Measurements from ENCODE around the gene NHP2.
"Not testable (repeated sequence)": the region's sequence is repeated elsewhere in the genome, so short reads cannot be mapped to it uniquely, and the experiment has no call there.

The NHP2 gene

GRCh38 chr5:178145965-178146820 lies 7.5 kb downstream of the NHP2 start:
- peak; percentile 71 for DNase-seq (ENCODE audit: insufficient read length)
- no peak; the same call in none of the 2 replicates for TF ChIP-seq POLR2AphosphoS5 (IDR thresholded peaks at IDR 0.05; ENCODE audit: low read depth, low read length)
- TF ChIP-seq TAF1 (IDR thresholded peaks at IDR 0.05; ENCODE audit: borderline replicate concordance, low read depth, low read length): no peak
- no peak for TF ChIP-seq POLR2A (IDR thresholded peaks at IDR 0.05; ENCODE audit: low read depth, low read length)
- peak; percentile 93 for FAIRE-seq

GRCh38 chr5:178143901-178144300 lies 9.8 kb downstream of the NHP2 start:
- no peak for DNase-seq (ENCODE audit: insufficient read length)
- TF ChIP-seq TAF1 (IDR thresholded peaks at IDR 0.05; ENCODE audit: borderline replicate concordance, low read depth, low read length): no peak
- TF ChIP-seq POLR2AphosphoS5 (IDR thresholded peaks at IDR 0.05; ENCODE audit: low read depth, low read length): no peak; the same call in 1 of the 2 replicates
- no peak for TF ChIP-seq POLR2A (IDR thresholded peaks at IDR 0.05; ENCODE audit: low read depth, low read length)
- FAIRE-seq: no peak

GRCh38 chr5:178143246-178143645 lies 10.4 kb downstream of the NHP2 start:
- TF ChIP-seq TAF1 (IDR thresholded peaks at IDR 0.05; ENCODE audit: borderline replicate concordance, low read depth, low read length) (no peak), POLR2AphosphoS5 (IDR thresholded peaks at IDR 0.05; ENCODE audit: low read depth, low read length) (no peak), POLR2A (IDR thresholded peaks at IDR 0.05; ENCODE audit: low read depth, low read length) (no peak)
- FAIRE-seq (no peak), DNase-seq (ENCODE audit: insufficient read length) (no peak)

GRCh38 chr5:178142642-178143041 lies 11.0 kb downstream of the NHP2 start:
- no peak for FAIRE-seq

GRCh38 chr5:178141550-178141949 lies 12.1 kb downstream of the NHP2 start:
- FAIRE-seq (no peak), DNase-seq (ENCODE audit: insufficient read length) (no peak)
- no peak for TF ChIP-seq POLR2A (IDR thresholded peaks at IDR 0.05; ENCODE audit: low read depth, low read length)

More at GRCh38 chr5:178142642-178143041, 11.0 kb downstream of the NHP2 start:
- TF ChIP-seq POLR2A (IDR thresholded peaks at IDR 0.05; ENCODE audit: low read depth, low read length): no peak
- no peak for TF ChIP-seq TAF1 (IDR thresholded peaks at IDR 0.05; ENCODE audit: borderline replicate concordance, low read depth, low read length)
- no peak for TF ChIP-seq POLR2AphosphoS5 (IDR thresholded peaks at IDR 0.05; ENCODE audit: low read depth, low read length)
- DNase-seq (ENCODE audit: insufficient read length): no peak

- FAIRE-seq (no peak), DNase-seq (ENCODE audit: insufficient read length) (no peak)
- TF ChIP-seq POLR2A (IDR thresholded peaks at IDR 0.05; ENCODE audit: low read depth, low read length): no peak
- TF ChIP-seq POLR2AphosphoS5 (IDR thresholded peaks at IDR 0.05; ENCODE audit: low read depth, low read length): no peak
Measured at GRCh38 chr5:178137991-178138390, 15.7 kb downstream of the NHP2 start.

GRCh38 chr5:178136990-178137389 lies 16.7 kb downstream of the NHP2 start:
- FAIRE-seq: no peak
- no peak for TF ChIP-seq TAF1 (IDR thresholded peaks at IDR 0.05; ENCODE audit: borderline replicate concordance, low read depth, low read length)
- no peak for TF ChIP-seq POLR2A (IDR thresholded peaks at IDR 0.05; ENCODE audit: low read depth, low read length)
- TF ChIP-seq POLR2AphosphoS5 (IDR thresholded peaks at IDR 0.05; ENCODE audit: low read depth, low read length): no peak
- no peak for DNase-seq (ENCODE audit: insufficient read length)

- TF ChIP-seq POLR2AphosphoS5 (IDR thresholded peaks at IDR 0.05; ENCODE audit: low read depth, low read length) (no peak), TAF1 (IDR thresholded peaks at IDR 0.05; ENCODE audit: borderline replicate concordance, low read depth, low read length) (no peak), POLR2A (IDR thresholded peaks at IDR 0.05; ENCODE audit: low read depth, low read length) (no peak)
- FAIRE-seq: peak; percentile 84
- DNase-seq (ENCODE audit: insufficient read length): no peak
Measured at GRCh38 chr5:178131446-178131996, 22.2 kb downstream of the NHP2 start.

- DNase-seq (ENCODE audit: insufficient read length) (peak; percentile 89), FAIRE-seq (peak; percentile 89)
- TF ChIP-seq POLR2A (IDR thresholded peaks at IDR 0.05; ENCODE audit: low read depth, low read length) (peak; percentile 76; the same call in 1 of the 2 replicates), TAF1 (IDR thresholded peaks at IDR 0.05; ENCODE audit: borderline replicate concordance, low read depth, low read length) (peak; percentile 97), POLR2AphosphoS5 (IDR thresholded peaks at IDR 0.05; ENCODE audit: low read depth, low read length) (0 out of 2 replicates have a peak, but pooled peaks have one; percentile 44)
Measured at GRCh38 chr5:178130576-178131445, 22.9 kb downstream of the NHP2 start, which contains the start of gene RMND5B. Gene RMND5B (plus strand): TSS chr5:178131014. CDS start chr5:178138120, 7,106 bp downstream.

- not testable (repeated sequence) for FAIRE-seq; DNase-seq (ENCODE audit: insufficient read length)
Measured at GRCh38 chr5:178130234-178130575, 23.5 kb downstream of the NHP2 start.

GRCh38 chr5:178129296-178129695 lies 24.4 kb downstream of the NHP2 start:
- DNase-seq (ENCODE audit: insufficient read length) (no peak), FAIRE-seq (no peak)
- no peak for TF ChIP-seq POLR2AphosphoS5 (IDR thresholded peaks at IDR 0.05; ENCODE audit: low read depth, low read length)
- TF ChIP-seq POLR2A (IDR thresholded peaks at IDR 0.05; ENCODE audit: low read depth, low read length): no peak
- no peak for TF ChIP-seq TAF1 (IDR thresholded peaks at IDR 0.05; ENCODE audit: borderline replicate concordance, low read depth, low read length)

- DNase-seq (ENCODE audit: insufficient read length); FAIRE-seq: not testable (repeated sequence)
Measured at GRCh38 chr5:178127300-178128009, 26.2 kb downstream of the NHP2 start.

Measured in GM12892 (cell line).